Measurements from ENCODE around the gene GTPBP4.

DNA sequence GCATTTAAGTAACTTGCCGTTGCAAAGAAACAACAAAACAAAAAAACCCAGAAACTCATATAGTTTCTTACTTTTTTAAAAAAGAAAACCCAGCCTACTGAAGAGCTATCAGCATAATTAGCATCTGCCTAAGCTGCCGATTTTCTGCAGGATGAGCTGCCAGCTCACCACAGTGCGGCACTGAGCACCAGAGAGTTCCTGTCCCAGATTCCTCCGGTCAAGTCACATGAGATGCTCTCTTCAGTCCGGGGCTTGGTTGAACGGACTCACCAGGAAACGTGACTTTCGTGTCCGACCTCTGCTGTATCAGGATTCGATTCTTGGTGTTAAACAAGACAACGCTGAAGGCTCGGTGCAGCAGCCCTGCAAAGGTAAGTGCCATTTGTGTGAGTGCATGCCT is 34.2 kb downstream of the GTPBP4 start:
- TF ChIP-seq, protein P1, sequence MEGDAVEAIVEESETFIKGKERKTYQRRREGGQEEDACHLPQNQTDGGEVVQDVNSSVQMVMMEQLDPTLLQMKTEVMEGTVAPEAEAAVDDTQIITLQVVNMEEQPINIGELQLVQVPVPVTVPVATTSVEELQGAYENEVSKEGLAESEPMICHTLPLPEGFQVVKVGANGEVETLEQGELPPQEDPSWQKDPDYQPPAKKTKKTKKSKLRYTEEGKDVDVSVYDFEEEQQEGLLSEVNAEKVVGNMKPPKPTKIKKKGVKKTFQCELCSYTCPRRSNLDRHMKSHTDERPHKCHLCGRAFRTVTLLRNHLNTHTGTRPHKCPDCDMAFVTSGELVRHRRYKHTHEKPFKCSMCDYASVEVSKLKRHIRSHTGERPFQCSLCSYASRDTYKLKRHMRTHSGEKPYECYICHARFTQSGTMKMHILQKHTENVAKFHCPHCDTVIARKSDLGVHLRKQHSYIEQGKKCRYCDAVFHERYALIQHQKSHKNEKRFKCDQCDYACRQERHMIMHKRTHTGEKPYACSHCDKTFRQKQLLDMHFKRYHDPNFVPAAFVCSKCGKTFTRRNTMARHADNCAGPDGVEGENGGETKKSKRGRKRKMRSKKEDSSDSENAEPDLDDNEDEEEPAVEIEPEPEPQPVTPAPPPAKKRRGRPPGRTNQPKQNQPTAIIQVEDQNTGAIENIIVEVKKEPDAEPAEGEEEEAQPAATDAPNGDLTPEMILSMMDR (IDR thresholded peaks at IDR 0.05; ENCODE audit: low read depth, low read length), result no peak
- no peak for TF ChIP-seq EZH2phosphoT487 (IDR thresholded peaks at IDR 0.05; ENCODE audit: low read depth)

Data from OCI-LY3 (cell line).